ENCODE results near the gene PHLDA3. TPM values are rescaled to one million over a fixed set of nuclear protein-coding genes. Genes with fewer than 3 reads are reported as not detected.

The PHLDA3 gene
- total and polyA plus RNA-seq, 9 donors, result 4.7 to 38.2 (median 27.3) TPM

GRCh38 chr1:201482755-201483154 lies 13.8 kb upstream of the PHLDA3 start:
- Histone ChIP-seq H3K4me1 (ENCODE audit: insufficient read depth) (no peaks in the 10 kb centered on the region), H3K27ac (no peak overlapping the region), H3K36me3 (no peaks in the 10 kb centered on the region), H3K9me3 (no peaks in the 10 kb centered on the region), H3K4me3 (no peak overlapping the region), H3K27me3 (no peaks in the 10 kb centered on the region)
- 68 to 83% (median 75%) methylated on average over 5 of the region's 5 CpGs for WGBS, 3 donors
- TF ChIP-seq POLR2A (IDR thresholded peaks at IDR 0.05) (no peak), CTCF (IDR thresholded peaks at IDR 0.05) (no peak), EP300 (IDR thresholded peaks at IDR 0.05) (no peak)
- DNase-seq, result no peak
- intact Hi-C loops (cut with DNase I), result loop anchor here in 3 of 4 donors (2.0 kb wide), 1 partner anchor 30 kb away; no protein-coding TSS in a partner anchor

GRCh38 chr1:201481761-201482493 lies 12.9 kb upstream of the PHLDA3 start:
- H3K9me3 ChIP-seq, result no peaks in the 10 kb centered on the region
- H3K4me1 ChIP-seq (ENCODE audit: insufficient read depth), result no peaks in the 10 kb centered on the region
- H3K36me3 ChIP-seq, result no peaks in the 10 kb centered on the region
- DNase-seq, result peak; percentile 81 to 92 (median 91)
- H3K27me3 ChIP-seq, result no peaks in the 10 kb centered on the region
- TF ChIP-seq EP300 (IDR thresholded peaks at IDR 0.05), result no peak
- peak; percentile 16 for TF ChIP-seq POLR2A (IDR thresholded peaks at IDR 0.05)
- peak; percentile 87 to 98 (median 98) for TF ChIP-seq CTCF (IDR thresholded peaks at IDR 0.05)
- H3K4me3 ChIP-seq, result peak overlapping the region; percentile 9
- peak overlapping the region in 1 of 2 donors; percentile 9 for H3K27ac ChIP-seq
- intact Hi-C loops (cut with DNase I), result loop anchor here (2.0 kb wide), 1 partner anchor 31 kb away; no protein-coding TSS in a partner anchor
- 3 to 10% (median 8%) methylated on average over 35 of the region's 35 CpGs for WGBS, 3 donors

GRCh38 chr1:201481004-201481380 lies 12.0 kb upstream of the PHLDA3 start:
- Histone ChIP-seq H3K27ac (no peak overlapping the region), H3K9me3 (no peaks in the 10 kb centered on the region), H3K4me1 (ENCODE audit: insufficient read depth) (no peaks in the 10 kb centered on the region), H3K4me3 (peak overlapping the region; percentile 21), H3K36me3 (no peaks in the 10 kb centered on the region), H3K27me3 (no peaks in the 10 kb centered on the region)
- intact Hi-C loops (cut with DNase I), result loop anchor here in 1 of 4 donors (2.0 kb wide), 1 partner anchor 32 kb away; no protein-coding TSS in a partner anchor
- 6 to 10% (median 9%) methylated on average over 17 of the region's 17 CpGs for WGBS, 3 donors
- DNase-seq, result no peak
- no peak for TF ChIP-seq EP300 (IDR thresholded peaks at IDR 0.05)
- TF ChIP-seq CTCF (IDR thresholded peaks at IDR 0.05), result no peak
- no peak for TF ChIP-seq POLR2A (IDR thresholded peaks at IDR 0.05)

- TF ChIP-seq EP300 (IDR thresholded peaks at IDR 0.05) (no peak), CTCF (IDR thresholded peaks at IDR 0.05) (no peak), POLR2A (IDR thresholded peaks at IDR 0.05) (no peak)
- Histone ChIP-seq H3K27me3 (no peaks in the 10 kb centered on the region), H3K9me3 (no peaks in the 10 kb centered on the region), H3K4me3 (peak overlapping the region; percentile 21), H3K4me1 (ENCODE audit: insufficient read depth) (no peaks in the 10 kb centered on the region), H3K27ac (no peak overlapping the region), H3K36me3 (no peaks in the 10 kb centered on the region)
- peak in 4 of 5 donors; percentile 47 to 69 (median 64) for DNase-seq
- intact Hi-C loops (cut with DNase I), result loop anchor here in 1 of 4 donors (2.0 kb wide), 1 partner anchor 32 kb away; no protein-coding TSS in a partner anchor
- 5 to 10% (median 6%) methylated on average over 22 to 37 of the region's 37 CpGs for WGBS, 3 donors
Observed at GRCh38 chr1:201480231-201481003, 11.4 kb upstream of the PHLDA3 start.

All from ovary (tissue), 9 donors.